RWPE2 (cell line): ENCODE data around the gene CTBP2.

ENCODE experiments used
- ATAC-seq: fragments of 200-7000 bp; cut with Tn5 transposase; 3 replicates; pipeline ENCODE4 v1.9.1; 2021; ENCODE audit warnings: low read depth
- DNase-seq: peaks from one replicate; pipeline ENCODE4 v3.0.0-alpha.2; 2020; ENCODE audit warnings: low spot score
- H3K27ac ChIP-seq: fragments of 450-650 bp; 2 replicates; pipeline ENCODE4 v1.5.1; 2017; ENCODE audit warnings: mild to moderate bottlenecking; ENCODE audit not compliant: poor library complexity, severe bottlenecking
- H3K27me3 ChIP-seq: fragments of 250-450 bp; sonication (Bioruptor Pico); 2 replicates; pipeline ENCODE4 v1.5.1; 2021; ENCODE audit warnings: mild to moderate bottlenecking, moderate library complexity; ENCODE audit not compliant: insufficient read depth, poor library complexity, severe bottlenecking
- H3K36me3 ChIP-seq: fragments of 250-450 bp; sonication (Bioruptor Pico); 2 replicates; pipeline ENCODE4 v1.5.1; 2020; ENCODE audit warnings: low read depth, mild to moderate bottlenecking, moderate library complexity
- H3K4me1 ChIP-seq: fragments of 250-450 bp; sonication (Bioruptor Pico); 2 replicates; pipeline ENCODE4 v1.5.1; 2021; ENCODE audit warnings: mild to moderate bottlenecking, moderate library complexity; ENCODE audit not compliant: insufficient read depth, poor library complexity, severe bottlenecking
- H3K4me3 ChIP-seq: fragments of 250-450 bp; sonication (Bioruptor Pico); 2 replicates; pipeline ENCODE4 v1.5.1; 2021; ENCODE audit warnings: mild to moderate bottlenecking, moderate library complexity; ENCODE audit not compliant: severe bottlenecking
- H3K9me3 ChIP-seq: fragments of 250-450 bp; sonication (Bioruptor Pico); 2 replicates; pipeline ENCODE4 v1.5.1; 2021; ENCODE audit warnings: mild to moderate bottlenecking, moderate library complexity; ENCODE audit not compliant: severe bottlenecking
- CTCF ChIP-seq: fragments of 450-650 bp; IDR thresholded peaks from one replicate; pipeline ENCODE4 v1.5.1; 2017; ENCODE audit warnings: mild to moderate bottlenecking, moderate library complexity; ENCODE audit not compliant: poor library complexity, severe bottlenecking

The CTBP2 gene

DNA sequence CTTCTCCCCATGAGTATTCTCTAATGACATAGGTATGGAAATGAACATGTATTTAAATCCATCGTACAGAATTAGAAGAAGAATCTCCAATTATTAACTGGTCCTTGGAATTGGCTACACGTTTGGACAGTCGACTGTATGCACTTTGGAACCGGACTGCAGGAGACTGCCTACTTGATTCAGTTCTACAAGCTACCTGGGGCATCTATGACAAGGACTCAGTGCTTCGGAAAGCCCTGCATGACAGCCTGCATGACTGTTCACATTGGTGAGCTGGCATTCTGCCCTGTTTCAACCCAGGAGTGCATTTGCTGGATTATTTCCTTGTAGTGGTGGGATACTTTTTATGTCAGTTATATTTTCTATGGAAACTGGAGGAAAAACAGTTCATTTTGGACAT lies 186.2 kb downstream of the CTBP2 start:
- no peak for DNase-seq
- Histone ChIP-seq H3K27ac (no peak overlapping the region), H3K27me3 (no peaks in the 10 kb centered on the region), H3K9me3 (no peaks in the 10 kb centered on the region), H3K36me3 (peaks cover 44% of the 10 kb centered on the region), H3K4me3 (no peak overlapping the region), H3K4me1 (no peaks in the 10 kb centered on the region)
- no peak for TF ChIP-seq CTCF
- no peak for ATAC-seq

- Histone ChIP-seq H3K27me3 (no peaks in the 10 kb centered on the region), H3K9me3 (no peaks in the 10 kb centered on the region), H3K27ac (no peak overlapping the region), H3K4me1 (no peaks in the 10 kb centered on the region), H3K36me3 (peaks cover 59% of the 10 kb centered on the region), H3K4me3 (no peak overlapping the region)
- ATAC-seq, result no peak
- no peak for DNase-seq
- no peak for TF ChIP-seq CTCF
Observed at GRCh38 chr10:124972637-124973036, 187.7 kb downstream of the CTBP2 start.

DNA sequence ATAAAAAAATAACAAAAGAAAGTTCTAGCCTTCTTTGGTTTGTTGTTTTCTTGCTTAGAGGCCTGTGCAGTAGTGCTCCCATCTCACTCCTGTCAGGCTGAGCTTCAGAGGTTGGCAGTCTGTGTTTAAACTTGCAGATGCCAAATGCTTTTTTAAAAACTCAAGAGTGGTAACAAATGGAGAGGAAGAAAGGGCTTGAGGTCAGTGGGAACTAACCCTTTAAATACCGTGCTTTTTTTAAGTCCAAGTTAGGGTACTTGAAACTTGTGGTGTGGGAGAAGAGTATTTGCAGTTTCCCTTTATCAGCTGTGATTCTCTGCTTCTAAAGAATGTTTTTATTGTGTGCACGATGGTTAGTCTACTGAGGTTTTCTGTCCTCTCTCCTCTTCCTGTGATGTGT lies 189.1 kb downstream of the CTBP2 start:
- no peaks in the 10 kb centered on the region for H3K4me1 ChIP-seq
- DNase-seq (no peak), ATAC-seq (no peak)
- peaks cover 70% of the 10 kb centered on the region for H3K36me3 ChIP-seq
- no peak overlapping the region for H3K4me3 ChIP-seq
- TF ChIP-seq CTCF, result no peak
- no peak overlapping the region for H3K27ac ChIP-seq
- H3K9me3 ChIP-seq, result no peaks in the 10 kb centered on the region
- H3K27me3 ChIP-seq, result no peaks in the 10 kb centered on the region

GRCh38 chr10:124967255-124967654 lies 193.1 kb downstream of the CTBP2 start:
- Histone ChIP-seq H3K36me3 (peaks cover 54% of the 10 kb centered on the region), H3K4me3 (no peak overlapping the region), H3K4me1 (no peaks in the 10 kb centered on the region), H3K9me3 (no peaks in the 10 kb centered on the region), H3K27me3 (no peaks in the 10 kb centered on the region), H3K27ac (no peak overlapping the region)
- ATAC-seq, result no peak
- DNase-seq, result no peak
- TF ChIP-seq CTCF, result no peak

DNA sequence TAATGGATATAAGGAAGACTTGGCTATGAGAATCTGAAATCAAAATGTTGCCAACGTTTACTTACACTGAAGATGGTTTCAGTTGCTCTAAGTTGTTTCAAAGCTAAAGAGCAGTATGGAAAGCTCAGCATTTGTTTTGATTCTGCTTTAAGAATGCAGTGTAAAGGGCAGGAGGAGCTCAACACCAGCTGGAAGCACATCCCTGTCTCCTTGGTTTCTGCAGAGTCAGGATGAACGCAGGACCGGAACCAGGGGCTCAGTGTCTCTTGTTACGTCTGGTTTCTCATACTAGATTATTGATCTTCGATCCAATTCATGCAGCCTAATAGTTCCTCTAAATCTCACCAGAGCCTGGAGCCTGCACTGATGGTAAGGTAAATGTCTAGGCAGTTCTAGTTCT lies 194.4 kb downstream of the CTBP2 start:
- DNase-seq (no peak), ATAC-seq (no peak)
- TF ChIP-seq CTCF, result no peak
- Histone ChIP-seq H3K9me3 (no peaks in the 10 kb centered on the region), H3K27me3 (no peaks in the 10 kb centered on the region), H3K4me3 (no peak overlapping the region), H3K27ac (no peak overlapping the region), H3K4me1 (no peaks in the 10 kb centered on the region), H3K36me3 (peaks cover 50% of the 10 kb centered on the region)
